Retinal pigment epithelial cell (primary cell): ENCODE measurements around the gene PLCB4.

Experiments
- DNase-seq: peaks from one replicate; pipeline ENCODE4 v3.0.0-alpha.2; 2010; ENCODE audit warnings: low read depth
- H3K4me3 ChIP-seq: 2 replicates; pipeline ENCODE4 v1.5.1; 2011; ENCODE audit warnings: mild to moderate bottlenecking, low read length, control low read depth, moderate library complexity
- CTCF ChIP-seq: conservative IDR thresholded peaks from 2 replicates; pipeline ENCODE4 v1.5.1; 2011; ENCODE audit warnings: low read depth, low read length, control low read depth, inconsistent platforms

Gene PLCB4

GRCh38 chr20:9121211-9121610 lies 52.3 kb downstream of the PLCB4 start:
- no peak overlapping the region for H3K4me3 ChIP-seq
- TF ChIP-seq CTCF: no peak
- no peak for DNase-seq

- DNase-seq: no peak
- TF ChIP-seq CTCF: no peak
- no peak overlapping the region for H3K4me3 ChIP-seq
Measured at GRCh38 chr20:9122571-9122970, 53.7 kb downstream of the PLCB4 start.

GRCh38 chr20:9126527-9126926 lies 57.6 kb downstream of the PLCB4 start:
- H3K4me3 ChIP-seq: no peak overlapping the region
- DNase-seq: peak; percentile 3
- no peak for TF ChIP-seq CTCF

- DNase-seq: no peak
- no peak overlapping the region for H3K4me3 ChIP-seq
- no peak for TF ChIP-seq CTCF
Measured at GRCh38 chr20:9128568-9128967, 59.7 kb downstream of the PLCB4 start.

- no peak for DNase-seq
- TF ChIP-seq CTCF: no peak
- H3K4me3 ChIP-seq: no peak overlapping the region
Measured at GRCh38 chr20:9129756-9130155, 60.9 kb downstream of the PLCB4 start.

GRCh38 chr20:9130521-9130920 lies 61.6 kb downstream of the PLCB4 start:
- no peak overlapping the region for H3K4me3 ChIP-seq
- no peak for DNase-seq
- TF ChIP-seq CTCF: no peak

GRCh38 chr20:9131841-9132240 lies 63.0 kb downstream of the PLCB4 start:
- no peak for TF ChIP-seq CTCF
- no peak overlapping the region for H3K4me3 ChIP-seq
- DNase-seq: no peak
